Keratinocyte (primary cell): ENCODE data around the gene ERF. TPM values are rescaled to one million over a fixed set of nuclear protein-coding genes. Genes with fewer than 3 reads are reported as not detected.

ENCODE experiments used
- DNase-seq: peaks from one replicate; pipeline ENCODE4 v3.0.0-alpha.2; 2011; ENCODE audit warnings: low read depth, missing footprints, low spot score
- FAIRE-seq: peaks from 2 replicates; lab custom pipeline; 2011; peaks lifted over from hg19 to GRCh38; lab: Jason Lieb, UNC
- H2AFZ ChIP-seq: 2 replicates; pipeline ENCODE4 v1.6.0; 2012; ENCODE audit warnings: low read length, control low read depth, inconsistent platforms; ENCODE audit not compliant: control insufficient read depth
- H3K27ac ChIP-seq: 2 replicates; pipeline ENCODE4 v1.5.1; 2011; ENCODE audit warnings: low read length; ENCODE audit not compliant: control insufficient read depth, insufficient read depth
- H3K27me3 ChIP-seq: 3 replicates; pipeline ENCODE4 v1.6.0; 2011; ENCODE audit warnings: low read length; ENCODE audit not compliant: control insufficient read depth, insufficient read depth; ENCODE audit errors: extremely low read depth
- H3K36me3 ChIP-seq, 2 experiments: 2 replicates in 1 of 2; 3 replicates in 1 of 2; pipeline ENCODE4 v1.5.1; 2011; ENCODE audit warnings: low read length in 2 of 2, mild to moderate bottlenecking in 1 of 2; ENCODE audit not compliant: control insufficient read depth in 2 of 2, insufficient read depth in 2 of 2; ENCODE audit errors: extremely low read depth in 1 of 2
- H3K4me1 ChIP-seq: 3 replicates; pipeline ENCODE4 v1.5.1; 2011; ENCODE audit warnings: low read length; ENCODE audit not compliant: control insufficient read depth, insufficient read depth; ENCODE audit errors: extremely low read depth
- H3K4me2 ChIP-seq: 3 replicates; pipeline ENCODE4 v1.6.0; 2011; ENCODE audit warnings: low read depth, low read length; ENCODE audit not compliant: control insufficient read depth, insufficient read depth; ENCODE audit errors: extremely low read depth
- H3K4me3 ChIP-seq, 3 experiments: fragments of 200-600 bp in 1 of 3; sonication (generic) in 1 of 3; 2 replicates in 2 of 3; 3 replicates in 1 of 3; pipeline ENCODE4 v1.5.1; 2011 to 2016; ENCODE audit warnings: low read length in 3 of 3, mild to moderate bottlenecking in 3 of 3, control low read depth in 2 of 3, inconsistent platforms in 1 of 3, low read depth in 1 of 3, mixed read lengths in 1 of 3, mixed run types in 1 of 3, moderate library complexity in 1 of 3; ENCODE audit not compliant: control insufficient read depth in 2 of 3, insufficient read depth in 2 of 3; ENCODE audit errors: extremely low read depth in 1 of 3
- H3K79me2 ChIP-seq: 2 replicates; pipeline ENCODE4 v1.6.0; 2012; ENCODE audit warnings: low read length; ENCODE audit not compliant: control insufficient read depth, insufficient read depth
- H3K9ac ChIP-seq: 3 replicates; pipeline ENCODE4 v1.6.0; 2011; ENCODE audit warnings: low read length; ENCODE audit not compliant: control insufficient read depth, insufficient read depth; ENCODE audit errors: extremely low read depth
- H3K9me1 ChIP-seq: 3 replicates; pipeline ENCODE4 v1.6.0; 2011; ENCODE audit warnings: low read length; ENCODE audit not compliant: control insufficient read depth, insufficient read depth; ENCODE audit errors: extremely low read depth
- H3K9me3 ChIP-seq: 2 replicates; pipeline ENCODE4 v1.5.1; 2012; ENCODE audit warnings: low read depth, low read length; ENCODE audit not compliant: control insufficient read depth
- H4K20me1 ChIP-seq: 3 replicates; pipeline ENCODE4 v1.6.0; 2011; ENCODE audit warnings: low read length; ENCODE audit not compliant: control insufficient read depth, insufficient read depth; ENCODE audit errors: extremely low read depth
- EZH2 ChIP-seq: IDR thresholded peaks from one replicate; pipeline ENCODE4 v1.6.1; 2012; ENCODE audit warnings: inconsistent platforms, mild to moderate bottlenecking, low read length, moderate library complexity
- dilution Hi-C: fragments of 300-500 bp; cut with MboI; formaldehyde crosslinking; loops from one replicate; pipeline ENCODE4 v1.7.0; 2020; ENCODE audit warnings: low sequenced_read_pairs; ENCODE audit not compliant: extremely low pct_ligation_motif_present
- polyA plus RNA-seq, 5 experiments: library from polyadenylated mRNA; depleted of rRNA in 3 of 5; stranded (reverse) in 3 of 5; stranded (forward) in 1 of 5; unstranded in 1 of 5; fragments of >200 nt; gene quantifications; 1 replicate in 1 of 5; 2 replicates in 3 of 5; 3 replicates in 1 of 5; pipeline versions ENCODE4 v1.2.1 to v1.2.3, GENCODE V29; 2011 to 2012; ENCODE audit warnings: missing spikeins in 2 of 5, low read depth in 1 of 5, low replicate concordance in 1 of 5
- TF ChIP-seq, protein P1 (sequence below), 3 experiments: IDR thresholded peaks in 1 of 3; conservative IDR thresholded peaks in 1 of 3; optimal IDR thresholded peaks in 1 of 3; 2 replicates in 2 of 3; 3 replicates in 1 of 3; pipeline versions ENCODE3 to v1.5.1; 2011; ENCODE audit warnings: low read length in 3 of 3, mild to moderate bottlenecking in 3 of 3, moderate library complexity in 2 of 3, control low read depth in 1 of 3, inconsistent platforms in 1 of 3; ENCODE audit not compliant: insufficient read depth in 2 of 3; ENCODE audit errors: extremely low read depth in 1 of 3

ERF gene
- polyA plus RNA-seq, 1 donor (not counting 4 experiments of a cell fraction or from before 2014, with no cell fraction given), result 83.5 TPM

DNA sequence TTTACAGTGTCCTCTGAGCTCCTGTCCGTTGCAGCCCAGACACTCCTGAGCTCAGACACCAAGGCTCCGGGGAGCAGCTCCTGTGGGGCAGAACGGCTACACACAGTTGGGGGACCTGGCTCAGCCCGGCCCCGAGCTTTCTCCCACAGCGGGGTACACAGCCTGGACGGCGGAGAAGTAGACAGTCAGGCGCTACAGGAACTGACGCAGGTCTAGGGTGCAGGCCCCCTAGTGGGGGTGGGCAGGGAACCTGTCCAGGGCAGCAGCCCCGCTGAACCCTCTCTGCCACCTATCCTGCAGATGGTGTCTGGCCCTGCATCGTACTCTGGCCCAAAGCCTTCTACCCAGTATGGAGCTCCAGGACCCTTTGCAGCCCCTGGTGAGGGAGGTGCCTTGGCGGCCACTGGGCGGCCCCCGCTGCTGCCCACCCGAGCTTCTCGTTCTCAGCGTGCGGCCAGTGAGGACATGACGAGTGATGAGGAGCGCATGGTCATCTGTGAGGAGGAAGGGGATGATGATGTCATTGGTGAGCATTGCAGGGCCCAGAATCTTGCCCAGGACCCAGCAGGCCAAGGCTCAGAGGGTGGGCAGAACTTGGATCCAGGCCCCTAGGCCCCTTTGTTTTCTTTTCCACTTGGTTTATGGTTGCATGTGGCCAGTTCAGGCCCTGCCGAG lies 34.1 kb upstream of the ERF start:
- dilution Hi-C loops, result no loop called here
- H3K4me2 ChIP-seq, result no peak overlapping the region
- no peaks in the 10 kb centered on the region for H3K27me3 ChIP-seq
- H3K36me3 ChIP-seq, result peaks cover 44 to 46% of the 10 kb centered on the region in 2 experiments
- no peaks in the 10 kb centered on the region for H3K9me3 ChIP-seq
- H3K4me1 ChIP-seq, result peaks cover 25% of the 10 kb centered on the region
- no peak for DNase-seq
- no peak overlapping the region for H3K27ac ChIP-seq
- H3K9ac ChIP-seq, result no peak overlapping the region
- H4K20me1 ChIP-seq, result no peaks in the 10 kb centered on the region
- TF ChIP-seq, protein P1, sequence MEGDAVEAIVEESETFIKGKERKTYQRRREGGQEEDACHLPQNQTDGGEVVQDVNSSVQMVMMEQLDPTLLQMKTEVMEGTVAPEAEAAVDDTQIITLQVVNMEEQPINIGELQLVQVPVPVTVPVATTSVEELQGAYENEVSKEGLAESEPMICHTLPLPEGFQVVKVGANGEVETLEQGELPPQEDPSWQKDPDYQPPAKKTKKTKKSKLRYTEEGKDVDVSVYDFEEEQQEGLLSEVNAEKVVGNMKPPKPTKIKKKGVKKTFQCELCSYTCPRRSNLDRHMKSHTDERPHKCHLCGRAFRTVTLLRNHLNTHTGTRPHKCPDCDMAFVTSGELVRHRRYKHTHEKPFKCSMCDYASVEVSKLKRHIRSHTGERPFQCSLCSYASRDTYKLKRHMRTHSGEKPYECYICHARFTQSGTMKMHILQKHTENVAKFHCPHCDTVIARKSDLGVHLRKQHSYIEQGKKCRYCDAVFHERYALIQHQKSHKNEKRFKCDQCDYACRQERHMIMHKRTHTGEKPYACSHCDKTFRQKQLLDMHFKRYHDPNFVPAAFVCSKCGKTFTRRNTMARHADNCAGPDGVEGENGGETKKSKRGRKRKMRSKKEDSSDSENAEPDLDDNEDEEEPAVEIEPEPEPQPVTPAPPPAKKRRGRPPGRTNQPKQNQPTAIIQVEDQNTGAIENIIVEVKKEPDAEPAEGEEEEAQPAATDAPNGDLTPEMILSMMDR (optimal IDR thresholded peaks at IDR 0.05 in 1 of 3, IDR thresholded peaks at IDR 0.05 in 1 of 3, conservative IDR thresholded peaks at IDR 0.05 in 1 of 3; ENCODE audit: extremely low read depth in 1 of 3, insufficient read depth in 2 of 3, low read length in 3 of 3), result no peak
- no peak for TF ChIP-seq EZH2
- H3K9me1 ChIP-seq, result no peaks in the 10 kb centered on the region
- H3K4me3 ChIP-seq, result no peak overlapping the region
- FAIRE-seq, result no peak
- H2AFZ ChIP-seq, result no peak overlapping the region
- H3K79me2 ChIP-seq, result peaks cover 21% of the 10 kb centered on the region

DNA sequence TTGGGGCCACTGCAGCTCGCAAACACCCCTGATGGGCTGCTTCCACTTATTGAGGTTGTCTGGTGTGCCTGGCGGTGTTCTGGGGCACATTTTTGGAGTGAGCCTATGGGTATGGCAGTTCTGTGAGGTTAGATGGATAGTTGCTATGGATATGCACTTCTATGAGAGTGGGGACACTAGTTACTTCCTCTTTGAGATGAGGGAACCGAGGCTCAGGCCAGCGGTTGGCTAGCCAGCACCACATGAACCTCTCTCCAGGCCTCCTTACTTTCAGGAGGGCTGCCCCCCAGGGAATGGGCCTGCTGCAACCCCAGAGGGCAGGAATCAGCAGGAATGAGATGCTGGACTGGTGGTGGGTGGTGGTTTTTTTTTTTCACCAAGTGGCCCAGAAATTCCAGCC lies 33.5 kb upstream of the ERF start:
- Histone ChIP-seq H3K9me1 (no peaks in the 10 kb centered on the region), H3K27ac (no peak overlapping the region), H3K4me1 (peaks cover 27% of the 10 kb centered on the region), H3K27me3 (no peaks in the 10 kb centered on the region), H2AFZ (no peak overlapping the region), H3K36me3 (peaks cover 39 to 43% of the 10 kb centered on the region in 2 experiments), H3K4me3 (no peak overlapping the region), H3K9me3 (no peaks in the 10 kb centered on the region), H4K20me1 (no peaks in the 10 kb centered on the region), H3K79me2 (peaks cover 21% of the 10 kb centered on the region), H3K4me2 (no peak overlapping the region), H3K9ac (no peak overlapping the region)
- dilution Hi-C loops, result no loop called here
- TF ChIP-seq, protein P1 (optimal IDR thresholded peaks at IDR 0.05 in 1 of 3, IDR thresholded peaks at IDR 0.05 in 1 of 3, conservative IDR thresholded peaks at IDR 0.05 in 1 of 3; ENCODE audit: extremely low read depth in 1 of 3, insufficient read depth in 2 of 3, low read length in 3 of 3), result no peak
- no peak for TF ChIP-seq EZH2
- FAIRE-seq (no peak), DNase-seq (no peak)
